Central memory CD8-positive, alpha-beta T cell (primary cell): Measurements from ENCODE around the gene NDUFB4.

Source experiments
- ATAC-seq: fragments of 150-1000 bp; cut with Tn5 transposase; replicated peaks from 2 replicates; pipeline ENCODE4 v1.10.0; 2022; ENCODE audit warnings: mild to moderate bottlenecking, moderate FRiP score, moderate number of reproducible peaks; ENCODE audit not compliant: poor library complexity, severe bottlenecking; ENCODE audit errors: extremely low read depth
- DNase-seq, 2 donors: peaks; one replicate each; pipeline ENCODE4 v3.0.0; 2021; ENCODE audit warnings: low spot score in 2 of 2
- H3K27ac Mint-ChIP-seq: one replicate; pipeline ENCODE4 v1.8.0; 2022; ENCODE audit warnings: low read depth, mild to moderate bottlenecking, moderate library complexity, mixed read lengths
- H3K27me3 Mint-ChIP-seq: one replicate; pipeline ENCODE4 v1.8.0; 2022; ENCODE audit warnings: mixed read lengths
- H3K36me3 Mint-ChIP-seq: one replicate; pipeline ENCODE4 v1.8.0; 2022; ENCODE audit warnings: mild to moderate bottlenecking, moderate library complexity, mixed read lengths; ENCODE audit not compliant: insufficient read depth
- H3K4me1 Mint-ChIP-seq: one replicate; pipeline ENCODE4 v1.8.0; 2022; ENCODE audit warnings: mixed read lengths
- H3K4me3 Mint-ChIP-seq: one replicate; pipeline ENCODE4 v1.8.0; 2022; ENCODE audit warnings: mild to moderate bottlenecking, moderate library complexity, mixed read lengths
- H3K9me3 Mint-ChIP-seq: one replicate; pipeline ENCODE4 v1.8.0; 2022; ENCODE audit warnings: mixed read lengths

NDUFB4 gene

DNA sequence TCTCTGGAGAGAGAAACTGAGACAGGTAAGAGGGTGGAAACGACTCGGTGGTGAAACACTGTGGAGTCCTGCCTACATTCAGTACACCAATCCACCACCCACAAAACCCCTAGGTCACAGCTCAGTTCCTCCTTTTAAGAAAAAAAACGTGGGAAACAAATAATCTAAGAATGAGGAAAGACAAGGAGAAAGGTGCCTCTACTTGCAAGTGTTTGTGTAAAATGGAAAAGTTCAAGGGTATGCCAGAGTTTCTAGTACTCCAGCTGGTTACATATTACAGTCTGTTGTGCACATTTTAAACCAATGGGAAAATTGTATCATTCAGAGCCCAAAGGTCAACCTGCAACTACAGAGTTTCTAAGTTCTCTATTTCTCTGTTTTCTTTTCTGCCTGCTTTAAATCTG, 53.7 kb downstream of the NDUFB4 start:
- H3K9me3 Mint-ChIP-seq: no peaks in the 10 kb centered on the region
- H3K27ac Mint-ChIP-seq: no peak overlapping the region
- H3K4me1 Mint-ChIP-seq: no peaks in the 10 kb centered on the region
- no peaks in the 10 kb centered on the region for H3K36me3 Mint-ChIP-seq
- no peak for DNase-seq
- no peaks in the 10 kb centered on the region for H3K27me3 Mint-ChIP-seq
- no peak overlapping the region for H3K4me3 Mint-ChIP-seq
- no peak for ATAC-seq

DNA sequence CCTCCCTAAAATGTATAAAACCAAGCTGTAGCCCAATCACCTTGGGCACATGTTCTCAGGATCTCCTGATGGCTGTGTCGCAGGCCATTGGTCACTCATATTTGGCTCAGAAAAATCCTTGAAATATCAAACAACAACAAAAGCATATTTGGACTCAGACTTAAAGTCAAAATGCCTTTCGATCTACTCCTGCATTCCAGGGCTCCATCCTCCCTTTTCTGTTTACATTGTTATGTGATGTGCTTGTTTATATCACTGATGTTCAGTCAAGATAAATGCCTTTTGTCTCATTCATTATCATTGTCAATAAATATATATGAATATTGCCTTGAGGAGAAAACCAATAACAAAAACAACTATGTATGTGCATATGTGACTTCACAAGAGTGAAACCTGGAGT, 54.2 kb downstream of the NDUFB4 start:
- no peak for ATAC-seq
- no peaks in the 10 kb centered on the region for H3K9me3 Mint-ChIP-seq

More for the DNA sequence above, 54.2 kb downstream of the NDUFB4 start:
- DNase-seq: no peak
- H3K27me3 Mint-ChIP-seq: no peaks in the 10 kb centered on the region
- H3K4me3 Mint-ChIP-seq: no peak overlapping the region
- no peak overlapping the region for H3K27ac Mint-ChIP-seq
- no peaks in the 10 kb centered on the region for H3K36me3 Mint-ChIP-seq
- H3K4me1 Mint-ChIP-seq: no peaks in the 10 kb centered on the region
